H1 (cell line): Measurements from ENCODE around the gene THOP1. TPM values are rescaled to one million over a fixed set of nuclear protein-coding genes. Genes with fewer than 3 reads are reported as not detected.

ENCODE experiments used
- CTCF ChIA-PET: fragments of 300-600 bp; sonication (Branson Sonifier 250); formaldehyde crosslinking; loops from one replicate; lab custom pipeline; 2021; ENCODE audit not compliant: partially characterized antibody; lab: Charles Lee
- POLR2A ChIA-PET: fragments of 300-600 bp; sonication (Branson Sonifier 250); formaldehyde crosslinking; loops from one replicate; lab custom pipeline; 2021; ENCODE audit warnings: inconsistent platforms; ENCODE audit not compliant: partially characterized antibody; lab: Charles Lee
- DNase-seq, 2 experiments: peaks; one replicate each; pipeline versions ENCODE4 v3.0.0 to v3.0.0-alpha.2; 2010 to 2022; ENCODE audit warnings: low spot score in 2 of 2, low read depth in 1 of 2, mixed read lengths in 1 of 2
- FAIRE-seq: peaks from 2 replicates; lab custom pipeline; 2011; peaks lifted over from hg19 to GRCh38; lab: Jason Lieb, UNC
- H2AFZ ChIP-seq: 2 replicates; pipeline ENCODE4 v1.8.1; 2012; ENCODE audit warnings: low read length, inconsistent platforms
- H2AK5ac ChIP-seq: 2 replicates; pipeline ENCODE4 v1.6.1; 2013; ENCODE audit warnings: low read depth, low read length
- H2BK120ac ChIP-seq: replicated peaks from 2 replicates; pipeline ENCODE3; 2013; ENCODE audit warnings: low read depth, low read length, inconsistent platforms
- H2BK12ac ChIP-seq: 2 replicates; pipeline ENCODE4 v1.6.1; 2013; ENCODE audit warnings: low read depth, low read length
- H2BK15ac ChIP-seq: 2 replicates; pipeline ENCODE4 v1.6.1; 2013; ENCODE audit warnings: low read length
- H2BK20ac ChIP-seq: 2 replicates; pipeline ENCODE4 v1.6.1; 2013; ENCODE audit warnings: low read length
- H2BK5ac ChIP-seq: 2 replicates; pipeline ENCODE4 v1.6.1; 2013; ENCODE audit warnings: low read depth, low read length
- H3K14ac ChIP-seq: 2 replicates; pipeline ENCODE4 v1.6.1; 2013; ENCODE audit warnings: inconsistent platforms; ENCODE audit not compliant: insufficient read length
- H3K18ac ChIP-seq: 2 replicates; pipeline ENCODE4 v1.6.1; 2013; ENCODE audit warnings: low read length; ENCODE audit errors: extremely low read depth
- H3K23ac ChIP-seq: 2 replicates; pipeline ENCODE4 v1.6.1; 2013; ENCODE audit warnings: inconsistent platforms; ENCODE audit not compliant: insufficient read length
- H3K23me2 ChIP-seq: 2 replicates; pipeline ENCODE4 v1.6.1; 2013; ENCODE audit warnings: low read depth, low read length
- H3K27ac ChIP-seq: 2 replicates; pipeline ENCODE4 v1.6.1; 2011; ENCODE audit warnings: low read depth, low read length, inconsistent platforms
- H3K27me3 ChIP-seq, 4 experiments: replicated peaks in 1 of 4; 1 replicate in 1 of 4; 2 replicates in 3 of 4; pipeline versions ENCODE4 v1.6.1 to v1.8.1; 2011 to 2013; ENCODE audit warnings: low read length in 3 of 4, mild to moderate bottlenecking in 3 of 4, inconsistent platforms in 2 of 4, mixed read lengths in 2 of 4, moderate library complexity in 1 of 4; ENCODE audit not compliant: control insufficient read depth in 3 of 4, insufficient read depth in 3 of 4; ENCODE audit errors: extremely low read depth in 1 of 4
- H3K36me3 ChIP-seq, 4 experiments: 2 replicates each; pipeline versions ENCODE4 v1.6.1 to v1.8.1; 2011 to 2013; ENCODE audit warnings: mild to moderate bottlenecking in 4 of 4, low read length in 3 of 4, moderate library complexity in 2 of 4, control low read depth in 1 of 4, inconsistent platforms in 1 of 4; ENCODE audit not compliant: insufficient read depth in 4 of 4, control insufficient read depth in 2 of 4
- H3K4ac ChIP-seq: replicated peaks from 2 replicates; pipeline ENCODE3; 2013; ENCODE audit warnings: low read length, low read depth, mixed read lengths, inconsistent platforms; ENCODE audit not compliant: insufficient read length
- H3K4me1 ChIP-seq, 4 experiments: replicated peaks in 1 of 4; 1 replicate in 1 of 4; 2 replicates in 3 of 4; pipeline versions ENCODE4 v1.6.1 to v1.8.1; 2011 to 2013; ENCODE audit warnings: low read length in 3 of 4, inconsistent platforms in 2 of 4, mixed read lengths in 1 of 4; ENCODE audit not compliant: insufficient read depth in 4 of 4, control insufficient read depth in 3 of 4
- H3K4me2 ChIP-seq, 2 experiments: 2 replicates each; pipeline versions ENCODE4 v1.6.1 to v1.8.1; 2011 to 2013; ENCODE audit warnings: low read depth in 2 of 2, low read length in 2 of 2, control low read depth in 1 of 2, inconsistent platforms in 1 of 2, mild to moderate bottlenecking in 1 of 2; ENCODE audit not compliant: insufficient read depth in 1 of 2
- H3K4me3 ChIP-seq, 4 experiments: fragments of 200-600, 300-600 bp in 1 of 4; sonication (generic), shearing (Covaris generic), sonication (Bioruptor Twin) in 1 of 4; 2 replicates each; pipeline versions ENCODE4 v1.5.1 to v1.8.1; 2011 to 2016; ENCODE audit warnings: low read length in 4 of 4, low read depth in 3 of 4, control low read depth in 2 of 4, inconsistent platforms in 2 of 4, mild to moderate bottlenecking in 2 of 4, mixed read lengths in 1 of 4, moderate library complexity in 1 of 4; ENCODE audit not compliant: insufficient read depth in 2 of 4; ENCODE audit errors: extremely low read depth in 1 of 4
- H3K56ac ChIP-seq: replicated peaks from 2 replicates; pipeline ENCODE3; 2013; ENCODE audit warnings: low read depth, mild to moderate bottlenecking, mixed read lengths, low read length, inconsistent platforms; ENCODE audit not compliant: insufficient read length
- H3K79me1 ChIP-seq: 2 replicates; pipeline ENCODE4 v1.6.1; 2013; ENCODE audit warnings: low read depth, low read length, control low read depth
- H3K79me2 ChIP-seq, 2 experiments: 2 replicates each; pipeline versions ENCODE4 v1.6.1 to v1.8.1; 2012 to 2013; ENCODE audit warnings: low read length in 2 of 2, mild to moderate bottlenecking in 2 of 2, inconsistent platforms in 1 of 2; ENCODE audit not compliant: insufficient read depth in 2 of 2, control insufficient read depth in 1 of 2
- H3K9ac ChIP-seq, 4 experiments: replicated peaks in 1 of 4; 1 replicate in 1 of 4; 2 replicates in 3 of 4; pipeline versions ENCODE4 v1.6.1 to v1.8.1; 2011 to 2013; ENCODE audit warnings: low read depth in 3 of 4, low read length in 3 of 4, control low read depth in 2 of 4, mild to moderate bottlenecking in 2 of 4, moderate library complexity in 2 of 4, inconsistent platforms in 1 of 4; ENCODE audit errors: extremely low read depth in 1 of 4
- H3K9me3 ChIP-seq, 2 experiments: 2 replicates each; pipeline versions ENCODE4 v1.6.1 to v1.8.1; 2012 to 2013; ENCODE audit warnings: mild to moderate bottlenecking in 2 of 2, moderate library complexity in 2 of 2, control low read depth in 1 of 2, inconsistent platforms in 1 of 2, low read depth in 1 of 2, low read length in 1 of 2, mixed read lengths in 1 of 2; ENCODE audit not compliant: insufficient read depth in 2 of 2
- H4K20me1 ChIP-seq, 2 experiments: replicated peaks in 1 of 2; 2 replicates each; pipeline versions ENCODE3 to v1.8.1; 2011 to 2013; ENCODE audit warnings: inconsistent platforms in 2 of 2, low read length in 2 of 2, mild to moderate bottlenecking in 1 of 2; ENCODE audit not compliant: insufficient read depth in 2 of 2, control insufficient read depth in 1 of 2
- H4K5ac ChIP-seq: 2 replicates; pipeline ENCODE4 v1.6.1; 2013; ENCODE audit warnings: low read length, low read depth, mixed read lengths, inconsistent platforms; ENCODE audit not compliant: insufficient read length
- H4K8ac ChIP-seq: 2 replicates; pipeline ENCODE4 v1.8.0; 2013; ENCODE audit warnings: mild to moderate bottlenecking, moderate library complexity, low read length, inconsistent platforms; ENCODE audit not compliant: insufficient read depth; ENCODE audit errors: extremely low read depth
- H4K91ac ChIP-seq: replicated peaks from 2 replicates; pipeline ENCODE3; 2013; ENCODE audit warnings: low read length, mixed read lengths, inconsistent platforms; ENCODE audit not compliant: insufficient read length
- BCL11A ChIP-seq, 2 experiments: IDR thresholded peaks; one replicate each; pipeline ENCODE4 v1.6.1; 2011; ENCODE audit warnings: low read depth in 2 of 2, low read length in 2 of 2, mild to moderate bottlenecking in 2 of 2
- CBX8 ChIP-seq: fragments of 300-800, 300-1000 bp; sonication (generic); IDR thresholded peaks from 2 replicates; pipeline ENCODE4 v1.7.1; 2016; ENCODE audit warnings: low read depth, low read length, borderline replicate concordance
- GABPA ChIP-seq: IDR thresholded peaks from 2 replicates; pipeline ENCODE4 v1.6.1; 2011; ENCODE audit warnings: mild to moderate bottlenecking, low read length, moderate library complexity, borderline replicate concordance; ENCODE audit not compliant: insufficient read depth
- HDAC2 ChIP-seq, 2 experiments: fragments of 300-600 bp in 1 of 2; sonication (generic) in 1 of 2; IDR thresholded peaks; 2 replicates each; pipeline ENCODE4 v1.6.1; 2011 to 2012; ENCODE audit warnings: low read depth in 2 of 2, low read length in 2 of 2, mild to moderate bottlenecking in 2 of 2, moderate library complexity in 2 of 2, borderline replicate concordance in 1 of 2, inconsistent platforms in 1 of 2
- HDAC6 ChIP-seq: IDR thresholded peaks from one replicate; pipeline ENCODE4 v1.7.1; 2012; ENCODE audit warnings: low read depth, mild to moderate bottlenecking, inconsistent platforms, low read length, moderate library complexity
- JUN ChIP-seq: IDR thresholded peaks from 2 replicates; pipeline ENCODE4 v1.6.1; 2011; ENCODE audit warnings: low read depth, mild to moderate bottlenecking, improper control_type of control experiment, low read length
- KDM1A ChIP-seq: fragments of 200-600, 300-600 bp; sonication (generic); IDR thresholded peaks from 2 replicates; pipeline ENCODE4 v1.7.1; 2016; ENCODE audit warnings: mild to moderate bottlenecking, low read length, borderline replicate concordance
- POLR2A ChIP-seq, 2 experiments: IDR thresholded peaks; 1 replicate in 1 of 2; 2 replicates in 1 of 2; pipeline ENCODE4 v1.6.1; 2011; ENCODE audit warnings: low read depth in 2 of 2, low read length in 2 of 2, mild to moderate bottlenecking in 2 of 2; ENCODE audit errors: control extremely low read depth in 1 of 2
- SAP30 ChIP-seq: fragments of 300-600 bp; sonication (generic); IDR thresholded peaks from 2 replicates; pipeline ENCODE4 v1.7.1; 2012; ENCODE audit warnings: low read length, moderate library complexity, mild to moderate bottlenecking, inconsistent platforms; ENCODE audit not compliant: insufficient read depth, insufficient replicate concordance
- SIRT6 ChIP-seq: IDR thresholded peaks from one replicate; pipeline ENCODE4 v1.7.1; 2012; ENCODE audit warnings: low read length, inconsistent platforms
- SP1 ChIP-seq: IDR thresholded peaks from 2 replicates; pipeline ENCODE4 v1.6.1; 2011; ENCODE audit warnings: low read depth, low read length
- SRF ChIP-seq: IDR thresholded peaks from 2 replicates; pipeline ENCODE4 v1.6.1; 2011; ENCODE audit warnings: mild to moderate bottlenecking, low read depth, low read length, moderate library complexity
- WGBS, 2 experiments: shearing (Covaris generic) in 1 of 2; methylation state at CpG; one replicate each; pipeline versions ENCODE4 v1.1.6 to v1.1.7; 2013 to 2015; ENCODE audit warnings: low lambda C conversion rate in 2 of 2, mixed read lengths in 2 of 2, inconsistent platforms in 1 of 2, low coverage in 1 of 2, missing lambda C conversion rate in 1 of 2; ENCODE audit not compliant: insufficient replicate concordance in 2 of 2, insufficient coverage in 1 of 2, insufficient read length in 1 of 2; ENCODE audit errors: extremely low coverage in 1 of 2, missing lambda C conversion rate in 1 of 2; 5-methylcytosine and 5-hydroxymethylcytosine counted together
- polyA plus RNA-seq, 7 experiments: library from polyadenylated mRNA; depleted of rRNA in 3 of 7; stranded (reverse) in 5 of 7; unstranded in 2 of 7; fragments of >200 nt in 5 of 7; fragments of 200-250 nt in 2 of 7; gene quantifications; 1 replicate in 5 of 7; 2 replicates in 1 of 7; 4 replicates in 1 of 7; pipeline versions ENCODE4 v1.2.1 to v1.2.3, GENCODE V29; 2011 to 2013; ENCODE audit warnings: missing spikeins in 2 of 7, mixed read lengths in 2 of 7
- total RNA-seq: library from RNA; stranded (reverse); fragmentation: NEBNext Ultra II Directional; extraction: Animal tissue kit (Norgen Biotek cat#: 25700); gene quantifications from 2 replicates; pipeline ENCODE4 v1.2.1, GENCODE V29; 2021
- TF ChIP-seq, protein P1 (sequence below): IDR thresholded peaks from 2 replicates; pipeline ENCODE4 v1.6.1; 2012; ENCODE audit warnings: low read length, inconsistent platforms

The THOP1 gene
- total and polyA plus RNA-seq, 2 of the 8 experiments (the other 6 are each of a cell fraction or from before 2014, with no cell fraction given), result 136 to 159 TPM

DNA sequence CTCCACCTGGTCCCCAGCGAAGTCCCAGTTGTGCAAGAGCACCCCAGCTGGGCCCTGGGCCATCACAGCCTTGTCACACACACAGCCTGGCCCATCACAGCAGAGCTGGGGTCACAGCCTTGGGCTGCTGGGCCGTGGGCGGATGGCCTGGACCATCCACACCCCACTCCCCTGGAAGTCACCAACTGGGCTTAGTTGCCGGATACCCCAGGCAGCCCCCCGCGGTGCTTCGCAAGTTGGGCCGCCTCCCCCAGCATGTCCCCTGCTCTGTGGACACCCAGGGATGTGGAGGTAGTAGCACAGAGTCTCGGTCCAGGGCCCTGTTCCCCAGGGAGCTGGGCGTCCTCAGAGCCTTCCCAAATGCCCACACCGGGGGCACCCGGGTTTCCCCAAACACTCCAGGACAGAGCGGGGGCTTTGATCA, 29.9 kb downstream of the THOP1 start:
- H3K27me3 ChIP-seq, result no peaks in the 10 kb centered on the region
- WGBS, 2 experiments, result 93% methylated on average over 13 of the region's 13 CpGs; no CpG with 5 or more reads in 1 of the 2 experiments
- no peak overlapping the region for H3K4me3 ChIP-seq
- H3K23me2 ChIP-seq, result peaks cover under 1% of the 10 kb centered on the region; the same call in 1 of the 2 replicates
- H4K5ac ChIP-seq, result no peak overlapping the region
- ChIA-PET CTCF (no interaction called here), POLR2A (no interaction called here)
- no peak overlapping the region for H2AK5ac ChIP-seq
- H3K14ac ChIP-seq, result no peak overlapping the region
- H4K8ac ChIP-seq, result no peak overlapping the region; the same call in 1 of the 2 replicates
- H2BK5ac ChIP-seq, result no peak overlapping the region
- no peak overlapping the region for H2BK120ac ChIP-seq
- no peak overlapping the region for H3K56ac ChIP-seq
- no peaks in the 10 kb centered on the region for H3K79me1 ChIP-seq
- H2AFZ ChIP-seq, result no peak overlapping the region
- no peak overlapping the region for H2BK15ac ChIP-seq
- H4K20me1 ChIP-seq, result peaks cover 7% of the 10 kb centered on the region in 2 experiments
- H2BK20ac ChIP-seq, result no peak overlapping the region
- H4K91ac ChIP-seq, result no peak overlapping the region
- no peaks in the 10 kb centered on the region for H3K79me2 ChIP-seq
- H3K9ac ChIP-seq, result no peak overlapping the region
- no peak for DNase-seq
- H3K4me2 ChIP-seq, result no peak overlapping the region
- H2BK12ac ChIP-seq, result no peak overlapping the region
- no peak overlapping the region for H3K4ac ChIP-seq
- no peak overlapping the region for H3K18ac ChIP-seq
- no peak overlapping the region for H3K23ac ChIP-seq
- FAIRE-seq, result no peak
- no peak overlapping the region for H3K27ac ChIP-seq
- H3K36me3 ChIP-seq, result peaks cover 11 to 33% (median 23%) of the 10 kb centered on the region in 4 experiments; a peak in 6 of 8 replicates
- no peaks in the 10 kb centered on the region for H3K9me3 ChIP-seq
- no peaks in the 10 kb centered on the region for H3K4me1 ChIP-seq
- TF ChIP-seq BCL11A (IDR thresholded peaks at IDR 0.05; ENCODE audit: low read depth in 2 of 2, low read length in 2 of 2), result no peak
- no peak for TF ChIP-seq SIRT6
- TF ChIP-seq CBX8, result no peak
- TF ChIP-seq POLR2A (IDR thresholded peaks at IDR 0.05; ENCODE audit: control extremely low read depth in 1 of 2, low read depth in 2 of 2, low read length in 2 of 2), result no peak
- TF ChIP-seq GABPA, result no peak
- no peak for TF ChIP-seq SP1
- no peak for TF ChIP-seq HDAC2 (IDR thresholded peaks at IDR 0.05; ENCODE audit: borderline replicate concordance in 1 of 2, low read depth in 2 of 2, low read length in 2 of 2)
- TF ChIP-seq HDAC6, result no peak
- TF ChIP-seq, protein P1, sequence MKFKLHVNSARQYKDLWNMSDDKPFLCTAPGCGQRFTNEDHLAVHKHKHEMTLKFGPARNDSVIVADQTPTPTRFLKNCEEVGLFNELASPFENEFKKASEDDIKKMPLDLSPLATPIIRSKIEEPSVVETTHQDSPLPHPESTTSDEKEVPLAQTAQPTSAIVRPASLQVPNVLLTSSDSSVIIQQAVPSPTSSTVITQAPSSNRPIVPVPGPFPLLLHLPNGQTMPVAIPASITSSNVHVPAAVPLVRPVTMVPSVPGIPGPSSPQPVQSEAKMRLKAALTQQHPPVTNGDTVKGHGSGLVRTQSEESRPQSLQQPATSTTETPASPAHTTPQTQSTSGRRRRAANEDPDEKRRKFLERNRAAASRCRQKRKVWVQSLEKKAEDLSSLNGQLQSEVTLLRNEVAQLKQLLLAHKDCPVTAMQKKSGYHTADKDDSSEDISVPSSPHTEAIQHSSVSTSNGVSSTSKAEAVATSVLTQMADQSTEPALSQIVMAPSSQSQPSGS, result no peak
- no peak for TF ChIP-seq KDM1A
- no peak for TF ChIP-seq SAP30
- TF ChIP-seq JUN, result no peak
- TF ChIP-seq SRF, result no peak
